SK-N-MC (cell line): ENCODE results near the gene NDUFA7.

ENCODE experiments used
- DNase-seq: peaks from one replicate; pipeline ENCODE4 v3.0.0-alpha.2; 2011; ENCODE audit warnings: low read depth, low spot score
- H3K27ac ChIP-seq: fragments of 200-600 bp; sonication (generic); 2 replicates; pipeline ENCODE4 v1.5.1; 2016; ENCODE audit warnings: mixed run types
- H3K36me3 ChIP-seq: fragments of 200-600 bp; sonication (generic); 2 replicates; pipeline ENCODE4 v1.6.1; 2017; ENCODE audit warnings: antibody characterized with exemption, low read length, mixed read lengths; ENCODE audit not compliant: insufficient read depth
- H3K4me3 ChIP-seq: fragments of 200-600 bp; sonication (generic); 2 replicates; pipeline ENCODE4 v1.5.1; 2016
- H3K9ac ChIP-seq: fragments of 200-600 bp; sonication (generic); 2 replicates; pipeline ENCODE4 v1.8.0; 2017; ENCODE audit warnings: mixed run types, mixed read lengths; ENCODE audit not compliant: insufficient read length
- H3K9me3 ChIP-seq: fragments of 200-600 bp; sonication (generic); 2 replicates; pipeline ENCODE4 v1.6.1; 2017; ENCODE audit warnings: low read depth, mild to moderate bottlenecking, antibody characterized with exemption, low read length, moderate library complexity, mixed read lengths
- EZH2 ChIP-seq: fragments of 200-600 bp; sonication (generic); IDR thresholded peaks from one replicate; pipeline ENCODE4 v1.6.1; 2017; ENCODE audit warnings: antibody characterized with exemption
- FOXP2 ChIP-seq: optimal IDR thresholded peaks from 2 replicates; pipeline ENCODE3; 2011; ENCODE audit warnings: mild to moderate bottlenecking, moderate library complexity; ENCODE audit not compliant: insufficient read depth; ENCODE audit errors: extremely low read length, control extremely low read depth
- POLR2AphosphoS5 ChIP-seq: IDR thresholded peaks from 2 replicates; pipeline ENCODE4 v1.6.1; 2012; ENCODE audit warnings: mild to moderate bottlenecking, low read depth, low read length, borderline replicate concordance

Gene NDUFA7

GRCh38 chr19:8336072-8336569, 14.9 kb upstream of the NDUFA7 start:
- DNase-seq, result no peak
- no peaks in the 10 kb centered on the region for H3K9me3 ChIP-seq
- no peak overlapping the region for H3K9ac ChIP-seq
- TF ChIP-seq EZH2 (no peak), POLR2AphosphoS5 (no peak), FOXP2 (no peak)
- H3K27ac ChIP-seq, result no peak overlapping the region
- H3K4me3 ChIP-seq, result no peak overlapping the region
- no peaks in the 10 kb centered on the region for H3K36me3 ChIP-seq

GRCh38 chr19:8335343-8336071, 14.3 kb upstream of the NDUFA7 start:
- Histone ChIP-seq H3K9ac (no peak overlapping the region), H3K27ac (no peak overlapping the region), H3K4me3 (peak overlapping the region; percentile 57), H3K9me3 (no peaks in the 10 kb centered on the region), H3K36me3 (no peaks in the 10 kb centered on the region)
- no peak for DNase-seq
- TF ChIP-seq POLR2AphosphoS5, result no peak
- TF ChIP-seq FOXP2, result no peak
- no peak for TF ChIP-seq EZH2

GRCh38 chr19:8334458-8335342, 13.5 kb upstream of the NDUFA7 start:
- H3K36me3 ChIP-seq, result no peaks in the 10 kb centered on the region
- no peak for DNase-seq
- peak overlapping the region; percentile 57 for H3K4me3 ChIP-seq
- H3K9me3 ChIP-seq, result no peaks in the 10 kb centered on the region
- TF ChIP-seq POLR2AphosphoS5 (no peak), EZH2 (no peak), FOXP2 (no peak)
- H3K9ac ChIP-seq, result no peak overlapping the region
- no peak overlapping the region for H3K27ac ChIP-seq

GRCh38 chr19:8333767-8334457, 12.7 kb upstream of the NDUFA7 start:
- no peak for DNase-seq
- no peaks in the 10 kb centered on the region for H3K9me3 ChIP-seq
- H3K36me3 ChIP-seq, result no peaks in the 10 kb centered on the region
- H3K27ac ChIP-seq, result no peak overlapping the region
- TF ChIP-seq EZH2, result no peak
- H3K4me3 ChIP-seq, result peak overlapping the region; percentile 57; the same call in 1 of the 2 replicates
- H3K9ac ChIP-seq, result no peak overlapping the region

- no peaks in the 10 kb centered on the region for H3K36me3 ChIP-seq
These were observed 12.0 kb upstream of the NDUFA7 start for GRCh38 chr19:8332976-8333766.

GRCh38 chr19:8331263-8331845, 10.2 kb upstream of the NDUFA7 start:
- no peak for DNase-seq
- Histone ChIP-seq H3K36me3 (no peaks in the 10 kb centered on the region), H3K4me3 (no peak overlapping the region), H3K9me3 (no peaks in the 10 kb centered on the region), H3K27ac (no peak overlapping the region), H3K9ac (no peak overlapping the region)
- TF ChIP-seq EZH2, result no peak
- no peak for TF ChIP-seq FOXP2
- no peak for TF ChIP-seq POLR2AphosphoS5

More at GRCh38 chr19:8332976-8333766, 12.0 kb upstream of the NDUFA7 start:
- no peak for DNase-seq
- no peak overlapping the region for H3K9ac ChIP-seq
- no peak overlapping the region for H3K4me3 ChIP-seq
- TF ChIP-seq POLR2AphosphoS5 (no peak), FOXP2 (no peak), EZH2 (no peak)
- no peaks in the 10 kb centered on the region for H3K9me3 ChIP-seq
- no peak overlapping the region for H3K27ac ChIP-seq

- H3K9ac ChIP-seq, result no peak overlapping the region
- no peak overlapping the region for H3K4me3 ChIP-seq
- no peak for DNase-seq
- no peak overlapping the region for H3K27ac ChIP-seq
- no peaks in the 10 kb centered on the region for H3K9me3 ChIP-seq
- no peaks in the 10 kb centered on the region for H3K36me3 ChIP-seq
- TF ChIP-seq FOXP2 (no peak), EZH2 (no peak), POLR2AphosphoS5 (no peak)
These were observed 8.8 kb upstream of the NDUFA7 start for GRCh38 chr19:8329996-8330395.
